DMS153 treated with DMSO at 0.1 percent for 48 hours (cell line): ENCODE measurements around the gene RPN1.

Experiments used
- DNase-seq: peaks from one replicate; lab custom pipeline; 2025; ENCODE audit not compliant: unreplicated experiment; lab: John Stamatoyannopoulos, UW

RPN1 gene

GRCh38 chr3:128585189-128585588, 65.4 kb downstream of the RPN1 start:
- DNase-seq: no peak

- DNase-seq: peak; percentile 75
Measured at GRCh38 chr3:128584412-128585020, 66.1 kb downstream of the RPN1 start.

GRCh38 chr3:128581566-128581965, 69.1 kb downstream of the RPN1 start:
- no peak for DNase-seq

- DNase-seq: no peak
Measured at GRCh38 chr3:128579927-128580326, 70.7 kb downstream of the RPN1 start.

- DNase-seq: no peak
Measured at GRCh38 chr3:128578346-128578745, 72.3 kb downstream of the RPN1 start.

GRCh38 chr3:128577711-128578110, 72.9 kb downstream of the RPN1 start:
- DNase-seq: no peak

GRCh38 chr3:128576290-128576689, 74.3 kb downstream of the RPN1 start:
- DNase-seq: no peak

GRCh38 chr3:128575777-128576176, 74.8 kb downstream of the RPN1 start:
- no peak for DNase-seq

- DNase-seq: no peak
Measured at GRCh38 chr3:128573707-128574162, 76.9 kb downstream of the RPN1 start.

GRCh38 chr3:128573160-128573559, 77.5 kb downstream of the RPN1 start:
- no peak for DNase-seq

GRCh38 chr3:128572644-128573105, 77.9 kb downstream of the RPN1 start:
- no peak for DNase-seq

GRCh38 chr3:128572013-128572412, 78.6 kb downstream of the RPN1 start:
- no peak for DNase-seq
